H1 (cell line): ENCODE measurements around the gene SCG5. TPM values are rescaled to one million over a fixed set of nuclear protein-coding genes. Genes with fewer than 3 reads are reported as not detected.

ENCODE experiments used
- CTCF ChIA-PET: fragments of 300-600 bp; sonication (Branson Sonifier 250); formaldehyde crosslinking; loops from one replicate; lab custom pipeline; 2021; ENCODE audit not compliant: partially characterized antibody; lab: Charles Lee
- POLR2A ChIA-PET: fragments of 300-600 bp; sonication (Branson Sonifier 250); formaldehyde crosslinking; loops from one replicate; lab custom pipeline; 2021; ENCODE audit warnings: inconsistent platforms; ENCODE audit not compliant: partially characterized antibody; lab: Charles Lee
- DNase-seq, 2 experiments: peaks; one replicate each; pipeline versions ENCODE4 v3.0.0 to v3.0.0-alpha.2; 2010 to 2022; ENCODE audit warnings: low spot score in 2 of 2, low read depth in 1 of 2, mixed read lengths in 1 of 2
- FAIRE-seq: peaks from 2 replicates; lab custom pipeline; 2011; peaks lifted over from hg19 to GRCh38; lab: Jason Lieb, UNC
- H2AFZ ChIP-seq: 2 replicates; pipeline ENCODE4 v1.8.1; 2012; ENCODE audit warnings: low read length, inconsistent platforms
- H2AK5ac ChIP-seq: 2 replicates; pipeline ENCODE4 v1.6.1; 2013; ENCODE audit warnings: low read depth, low read length
- H2BK120ac ChIP-seq: replicated peaks from 2 replicates; pipeline ENCODE3; 2013; ENCODE audit warnings: low read depth, low read length, inconsistent platforms
- H2BK12ac ChIP-seq: 2 replicates; pipeline ENCODE4 v1.6.1; 2013; ENCODE audit warnings: low read depth, low read length
- H2BK15ac ChIP-seq: 2 replicates; pipeline ENCODE4 v1.6.1; 2013; ENCODE audit warnings: low read length
- H2BK20ac ChIP-seq: 2 replicates; pipeline ENCODE4 v1.6.1; 2013; ENCODE audit warnings: low read length
- H2BK5ac ChIP-seq: 2 replicates; pipeline ENCODE4 v1.6.1; 2013; ENCODE audit warnings: low read depth, low read length
- H3K14ac ChIP-seq: 2 replicates; pipeline ENCODE4 v1.6.1; 2013; ENCODE audit warnings: inconsistent platforms; ENCODE audit not compliant: insufficient read length
- H3K18ac ChIP-seq: 2 replicates; pipeline ENCODE4 v1.6.1; 2013; ENCODE audit warnings: low read length; ENCODE audit errors: extremely low read depth
- H3K23ac ChIP-seq: 2 replicates; pipeline ENCODE4 v1.6.1; 2013; ENCODE audit warnings: inconsistent platforms; ENCODE audit not compliant: insufficient read length
- H3K23me2 ChIP-seq: 2 replicates; pipeline ENCODE4 v1.6.1; 2013; ENCODE audit warnings: low read depth, low read length
- H3K27ac ChIP-seq: 2 replicates; pipeline ENCODE4 v1.6.1; 2011; ENCODE audit warnings: low read depth, low read length, inconsistent platforms
- H3K27me3 ChIP-seq, 4 experiments: replicated peaks in 1 of 4; 1 replicate in 1 of 4; 2 replicates in 3 of 4; pipeline versions ENCODE4 v1.6.1 to v1.8.1; 2011 to 2013; ENCODE audit warnings: low read length in 3 of 4, mild to moderate bottlenecking in 3 of 4, inconsistent platforms in 2 of 4, mixed read lengths in 2 of 4, moderate library complexity in 1 of 4; ENCODE audit not compliant: control insufficient read depth in 3 of 4, insufficient read depth in 3 of 4; ENCODE audit errors: extremely low read depth in 1 of 4
- H3K36me3 ChIP-seq, 4 experiments: 2 replicates each; pipeline versions ENCODE4 v1.6.1 to v1.8.1; 2011 to 2013; ENCODE audit warnings: mild to moderate bottlenecking in 4 of 4, low read length in 3 of 4, moderate library complexity in 2 of 4, control low read depth in 1 of 4, inconsistent platforms in 1 of 4; ENCODE audit not compliant: insufficient read depth in 4 of 4, control insufficient read depth in 2 of 4
- H3K4ac ChIP-seq: replicated peaks from 2 replicates; pipeline ENCODE3; 2013; ENCODE audit warnings: low read length, low read depth, mixed read lengths, inconsistent platforms; ENCODE audit not compliant: insufficient read length
- H3K4me1 ChIP-seq, 4 experiments: replicated peaks in 1 of 4; 1 replicate in 1 of 4; 2 replicates in 3 of 4; pipeline versions ENCODE4 v1.6.1 to v1.8.1; 2011 to 2013; ENCODE audit warnings: low read length in 3 of 4, inconsistent platforms in 2 of 4, mixed read lengths in 1 of 4; ENCODE audit not compliant: insufficient read depth in 4 of 4, control insufficient read depth in 3 of 4
- H3K4me2 ChIP-seq, 2 experiments: 2 replicates each; pipeline versions ENCODE4 v1.6.1 to v1.8.1; 2011 to 2013; ENCODE audit warnings: low read depth in 2 of 2, low read length in 2 of 2, control low read depth in 1 of 2, inconsistent platforms in 1 of 2, mild to moderate bottlenecking in 1 of 2; ENCODE audit not compliant: insufficient read depth in 1 of 2
- H3K4me3 ChIP-seq, 4 experiments: fragments of 200-600, 300-600 bp in 1 of 4; sonication (generic), shearing (Covaris generic), sonication (Bioruptor Twin) in 1 of 4; 2 replicates each; pipeline versions ENCODE4 v1.5.1 to v1.8.1; 2011 to 2016; ENCODE audit warnings: low read length in 4 of 4, low read depth in 3 of 4, control low read depth in 2 of 4, inconsistent platforms in 2 of 4, mild to moderate bottlenecking in 2 of 4, mixed read lengths in 1 of 4, moderate library complexity in 1 of 4; ENCODE audit not compliant: insufficient read depth in 2 of 4; ENCODE audit errors: extremely low read depth in 1 of 4
- H3K56ac ChIP-seq: replicated peaks from 2 replicates; pipeline ENCODE3; 2013; ENCODE audit warnings: low read depth, mild to moderate bottlenecking, mixed read lengths, low read length, inconsistent platforms; ENCODE audit not compliant: insufficient read length
- H3K79me1 ChIP-seq: 2 replicates; pipeline ENCODE4 v1.6.1; 2013; ENCODE audit warnings: low read depth, low read length, control low read depth
- H3K79me2 ChIP-seq, 2 experiments: 2 replicates each; pipeline versions ENCODE4 v1.6.1 to v1.8.1; 2012 to 2013; ENCODE audit warnings: low read length in 2 of 2, mild to moderate bottlenecking in 2 of 2, inconsistent platforms in 1 of 2; ENCODE audit not compliant: insufficient read depth in 2 of 2, control insufficient read depth in 1 of 2
- H3K9ac ChIP-seq, 4 experiments: replicated peaks in 1 of 4; 1 replicate in 1 of 4; 2 replicates in 3 of 4; pipeline versions ENCODE4 v1.6.1 to v1.8.1; 2011 to 2013; ENCODE audit warnings: low read depth in 3 of 4, low read length in 3 of 4, control low read depth in 2 of 4, mild to moderate bottlenecking in 2 of 4, moderate library complexity in 2 of 4, inconsistent platforms in 1 of 4; ENCODE audit errors: extremely low read depth in 1 of 4
- H3K9me3 ChIP-seq, 2 experiments: 2 replicates each; pipeline versions ENCODE4 v1.6.1 to v1.8.1; 2012 to 2013; ENCODE audit warnings: mild to moderate bottlenecking in 2 of 2, moderate library complexity in 2 of 2, control low read depth in 1 of 2, inconsistent platforms in 1 of 2, low read depth in 1 of 2, low read length in 1 of 2, mixed read lengths in 1 of 2; ENCODE audit not compliant: insufficient read depth in 2 of 2
- H4K20me1 ChIP-seq, 2 experiments: replicated peaks in 1 of 2; 2 replicates each; pipeline versions ENCODE3 to v1.8.1; 2011 to 2013; ENCODE audit warnings: inconsistent platforms in 2 of 2, low read length in 2 of 2, mild to moderate bottlenecking in 1 of 2; ENCODE audit not compliant: insufficient read depth in 2 of 2, control insufficient read depth in 1 of 2
- H4K5ac ChIP-seq: 2 replicates; pipeline ENCODE4 v1.6.1; 2013; ENCODE audit warnings: low read length, low read depth, mixed read lengths, inconsistent platforms; ENCODE audit not compliant: insufficient read length
- H4K8ac ChIP-seq: 2 replicates; pipeline ENCODE4 v1.8.0; 2013; ENCODE audit warnings: mild to moderate bottlenecking, moderate library complexity, low read length, inconsistent platforms; ENCODE audit not compliant: insufficient read depth; ENCODE audit errors: extremely low read depth
- H4K91ac ChIP-seq: replicated peaks from 2 replicates; pipeline ENCODE3; 2013; ENCODE audit warnings: low read length, mixed read lengths, inconsistent platforms; ENCODE audit not compliant: insufficient read length
- TAF7 ChIP-seq: optimal IDR thresholded peaks from 2 replicates; pipeline ENCODE3; 2011; ENCODE audit warnings: low read depth, mild to moderate bottlenecking, inconsistent platforms, low read length, moderate library complexity, borderline replicate concordance
- WGBS, 2 experiments: shearing (Covaris generic) in 1 of 2; methylation state at CpG; one replicate each; pipeline versions ENCODE4 v1.1.6 to v1.1.7; 2013 to 2015; ENCODE audit warnings: low lambda C conversion rate in 2 of 2, mixed read lengths in 2 of 2, inconsistent platforms in 1 of 2, low coverage in 1 of 2, missing lambda C conversion rate in 1 of 2; ENCODE audit not compliant: insufficient replicate concordance in 2 of 2, insufficient coverage in 1 of 2, insufficient read length in 1 of 2; ENCODE audit errors: extremely low coverage in 1 of 2, missing lambda C conversion rate in 1 of 2; 5-methylcytosine and 5-hydroxymethylcytosine counted together
- polyA plus RNA-seq, 7 experiments: library from polyadenylated mRNA; depleted of rRNA in 3 of 7; stranded (reverse) in 5 of 7; unstranded in 2 of 7; fragments of >200 nt in 5 of 7; fragments of 200-250 nt in 2 of 7; gene quantifications; 1 replicate in 5 of 7; 2 replicates in 1 of 7; 4 replicates in 1 of 7; pipeline versions ENCODE4 v1.2.1 to v1.2.3, GENCODE V29; 2011 to 2013; ENCODE audit warnings: missing spikeins in 2 of 7, mixed read lengths in 2 of 7
- total RNA-seq: library from RNA; stranded (reverse); fragmentation: NEBNext Ultra II Directional; extraction: Animal tissue kit (Norgen Biotek cat#: 25700); gene quantifications from 2 replicates; pipeline ENCODE4 v1.2.1, GENCODE V29; 2021

Gene SCG5
- total and polyA plus RNA-seq, 2 of the 8 experiments (the other 6 are each of a cell fraction or from before 2014, with no cell fraction given) = 18.7 to 19.9 TPM

DNA sequence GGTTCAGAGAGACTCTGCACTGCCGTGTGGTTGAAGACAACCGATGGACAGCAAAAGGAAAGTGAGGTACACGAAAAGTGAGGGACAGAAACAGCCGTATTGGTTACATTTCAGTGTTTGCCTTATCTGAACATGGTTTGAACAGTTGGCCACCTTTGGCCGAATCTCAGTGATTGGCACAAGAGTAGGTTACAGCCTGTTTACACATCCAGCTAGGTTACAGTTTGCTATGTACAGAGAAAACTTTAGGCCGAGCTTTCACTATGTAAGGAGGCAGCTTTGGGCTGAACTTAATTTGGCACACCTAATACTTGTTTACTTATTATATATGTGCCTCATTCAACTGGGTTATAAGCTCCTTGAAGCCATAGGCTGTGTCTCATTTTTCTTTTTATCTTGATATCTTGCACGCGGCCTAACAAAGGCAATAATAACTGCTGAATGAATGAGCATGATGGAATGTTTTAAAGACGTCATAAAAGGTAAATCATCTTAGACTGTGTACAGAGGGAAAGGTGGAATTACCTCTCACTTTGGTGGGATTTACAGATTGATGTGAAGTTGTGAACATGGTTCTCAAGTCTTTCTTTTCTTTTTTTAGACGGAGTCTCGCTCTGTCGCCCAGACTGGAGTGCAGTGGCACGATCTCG is 59.1 kb downstream of the SCG5 start:
- FAIRE-seq = no peak
- H3K79me2 ChIP-seq = no peaks in the 10 kb centered on the region
- POLR2A ChIA-PET = interaction anchor here (0.6 kb wide), 1 partner anchor 13 kb away, joined by 3 read pairs; no protein-coding TSS in a partner anchor

More for the DNA sequence above, 59.1 kb downstream of the SCG5 start:
- Histone ChIP-seq H2BK20ac (no peak overlapping the region), H4K91ac (no peak overlapping the region), H2BK15ac (no peak overlapping the region), H3K27ac (no peak overlapping the region), H3K23me2 (no peaks in the 10 kb centered on the region), H3K4me1 (no peaks in the 10 kb centered on the region; a peak in 1 of 7 replicates), H3K4me3 (no peak overlapping the region), H2AFZ (no peak overlapping the region), H3K14ac (no peak overlapping the region), H3K4me2 (no peak overlapping the region), H2BK12ac (no peak overlapping the region), H3K79me1 (no peaks in the 10 kb centered on the region), H4K5ac (no peak overlapping the region), H3K56ac (no peak overlapping the region), H4K8ac (no peak overlapping the region), H3K9ac (no peak overlapping the region), H3K23ac (no peak overlapping the region), H3K4ac (no peak overlapping the region), H3K9me3 (no peaks in the 10 kb centered on the region), H3K18ac (no peak overlapping the region), H3K36me3 (no peaks in the 10 kb centered on the region), H2BK120ac (no peak overlapping the region), H2BK5ac (no peak overlapping the region; the same call in 1 of the 2 replicates), H4K20me1 (no peaks in the 10 kb centered on the region), H2AK5ac (no peak overlapping the region), H3K27me3 (no peaks in the 10 kb centered on the region)
- no peak for DNase-seq
- no peak for TF ChIP-seq TAF7
- CTCF ChIA-PET = interaction anchor here (0.7 kb wide), 1 partner anchor 24 kb away, joined by 3 read pairs; no protein-coding TSS in a partner anchor
- 88% methylated on average over 14 of the region's 14 CpGs; no CpG with 5 or more reads in 1 of the 2 experiments for whole genome bisulfite sequencing, 2 experiments
